HPDE6-E6E7 (cell line): ENCODE results near the gene CCDC146.
"Not testable (repeated sequence)": the region's sequence is repeated elsewhere in the genome, so short reads cannot be mapped to it uniquely, and the experiment has no call there.

Experiments
- DNase-seq: peaks from one replicate; pipeline ENCODE4 v3.0.0; 2011; ENCODE audit warnings: missing footprints; ENCODE audit errors: extremely low spot score

The CCDC146 gene

DNA sequence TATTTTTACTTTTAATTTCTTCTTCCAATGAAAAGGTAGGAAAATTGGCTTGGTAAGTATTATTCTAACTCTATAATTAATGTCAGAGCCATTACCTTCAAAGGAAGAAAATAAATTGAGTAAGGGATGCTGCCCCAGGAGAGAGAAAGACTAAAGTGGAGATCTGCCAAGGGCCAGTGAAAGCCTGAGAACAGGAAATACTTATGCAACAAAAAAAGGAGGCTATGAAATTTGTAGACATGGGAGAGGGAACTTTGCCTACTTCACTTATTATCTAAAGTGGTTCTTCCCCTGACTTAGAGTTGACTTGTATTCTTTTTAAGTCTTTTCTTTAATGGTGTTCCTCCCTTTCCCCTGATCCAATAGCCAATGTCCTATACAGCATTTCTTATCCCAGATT lies 29.8 kb downstream of the CCDC146 start:
- DNase-seq, result not testable (repeated sequence)

DNA sequence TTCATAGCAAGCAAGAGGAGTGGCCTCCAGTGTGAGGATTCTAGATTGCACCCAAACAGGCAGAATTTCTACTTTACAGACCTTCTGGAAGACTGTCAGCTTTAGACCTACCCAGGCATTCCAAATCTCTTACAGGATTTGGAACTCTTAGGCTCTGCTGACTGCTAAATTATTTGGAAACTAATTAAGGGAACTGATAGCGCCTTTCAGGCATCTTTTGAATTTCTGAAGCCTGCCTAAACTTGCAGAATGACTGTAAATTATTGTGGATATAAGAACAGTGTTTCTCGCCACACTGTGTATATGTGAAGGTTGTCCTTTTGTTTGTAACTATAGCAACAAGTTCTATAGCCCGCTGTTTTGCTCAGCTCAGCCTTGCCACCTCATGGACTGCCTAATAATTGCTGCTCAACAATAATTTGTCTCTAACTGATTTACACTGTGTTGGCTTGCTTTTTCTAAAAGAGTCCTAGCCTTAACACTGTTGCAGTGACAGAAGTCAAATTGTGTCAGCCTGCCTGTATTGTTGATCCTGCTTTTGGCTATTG lies 32.6 kb downstream of the CCDC146 start:
- not testable (repeated sequence) for DNase-seq

DNA sequence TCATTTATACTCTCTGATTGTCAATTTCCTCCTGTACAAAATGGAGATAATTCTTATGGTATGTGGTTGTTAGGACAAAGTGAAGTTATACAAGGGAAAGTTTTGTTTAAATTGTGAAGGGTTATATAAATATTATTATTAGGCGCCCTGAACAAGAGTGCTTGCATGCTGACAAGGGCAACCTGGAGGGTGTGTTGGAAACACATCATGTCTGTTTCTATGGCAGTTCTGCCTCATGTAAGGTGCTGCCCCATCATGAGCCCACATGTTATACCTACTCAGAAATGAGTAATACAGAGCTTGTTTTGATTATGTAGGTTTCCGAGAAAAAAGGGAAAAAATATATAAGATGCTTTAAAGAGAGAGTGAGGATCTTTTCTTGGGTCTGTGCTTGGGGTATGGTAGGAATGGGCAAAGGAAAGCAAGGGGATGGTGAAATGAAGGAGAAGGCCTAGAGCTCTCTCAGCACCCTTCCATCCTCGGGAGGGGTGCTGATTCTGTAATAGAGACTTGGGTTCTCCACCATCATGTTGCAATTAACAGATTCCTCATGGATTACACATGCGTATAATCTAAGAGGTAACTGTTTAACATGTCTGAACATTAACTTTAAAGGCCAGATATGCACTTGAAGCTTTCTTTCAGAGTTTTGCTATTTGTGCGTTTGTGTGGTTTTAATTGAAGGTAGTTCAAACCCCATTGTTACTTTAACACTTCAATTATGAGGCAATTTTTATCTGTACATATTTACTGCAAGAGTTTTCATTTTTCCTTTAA lies 33.4 kb downstream of the CCDC146 start:
- not testable (repeated sequence) for DNase-seq

- not testable (repeated sequence) for DNase-seq
Observed at GRCh38 chr7:77157034-77157433, 34.6 kb downstream of the CCDC146 start.

- DNase-seq, result no peak
Observed at GRCh38 chr7:77157446-77157845, 35.0 kb downstream of the CCDC146 start.

- not testable (repeated sequence) for DNase-seq
Observed at GRCh38 chr7:77171073-77171472, 48.7 kb downstream of the CCDC146 start.

DNA sequence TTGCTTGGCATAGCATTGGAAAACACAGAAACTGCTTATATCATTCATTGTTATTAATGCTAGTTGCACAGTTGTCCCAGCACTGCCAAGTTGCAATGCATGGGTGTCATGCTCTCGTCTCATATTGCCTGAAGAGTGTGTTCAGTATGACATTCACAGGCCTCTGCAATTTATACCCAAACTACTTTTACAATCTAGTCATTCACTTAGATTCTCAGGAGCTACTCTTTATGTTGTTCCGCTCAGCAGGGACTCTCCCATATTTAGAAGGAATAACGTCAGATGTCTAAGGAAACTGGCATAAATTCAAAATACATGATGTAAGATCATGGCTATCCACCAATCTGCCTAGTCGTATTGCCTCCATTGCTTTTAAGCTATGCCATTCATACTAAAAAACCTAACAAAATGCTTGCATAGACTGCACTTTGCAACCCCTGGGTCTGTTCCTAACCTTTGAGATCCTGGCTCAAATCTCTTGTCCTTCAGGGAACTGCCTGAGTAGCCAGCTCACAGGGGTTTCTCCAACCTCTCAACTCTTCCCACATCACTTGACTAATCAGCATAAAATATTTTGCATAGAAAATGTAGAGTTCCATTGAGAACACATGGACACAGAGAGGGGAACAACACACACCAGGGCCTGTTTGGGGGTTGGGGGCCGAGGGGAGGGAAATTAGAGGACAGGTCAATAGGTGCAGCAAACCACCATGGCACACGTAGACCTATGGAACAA lies 50.2 kb downstream of the CCDC146 start:
- DNase-seq, result not testable (repeated sequence)

DNA sequence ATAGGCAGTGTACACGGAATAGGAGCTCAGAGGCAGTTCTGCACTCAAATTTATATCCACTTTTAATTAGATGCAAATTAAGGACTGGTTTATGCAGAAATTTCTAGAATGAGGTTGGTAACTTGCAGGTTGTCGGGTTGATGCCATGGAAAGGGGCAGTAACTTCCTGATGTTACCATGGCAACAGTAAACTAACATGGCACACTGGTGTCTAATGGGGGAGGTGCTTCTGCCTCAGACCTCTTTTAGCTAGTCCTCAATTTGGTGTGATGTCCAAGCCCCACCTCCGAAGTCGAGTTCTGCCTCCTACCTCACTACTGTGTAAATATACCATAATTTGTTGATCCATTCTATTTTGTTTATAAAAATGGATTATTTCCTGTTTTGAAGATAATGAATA lies 52.0 kb downstream of the CCDC146 start:
- DNase-seq, result not testable (repeated sequence)

GRCh38 chr7:77175274-77175800 lies 52.9 kb downstream of the CCDC146 start:
- not testable (repeated sequence) for DNase-seq

GRCh38 chr7:77177321-77177904 lies 55.0 kb downstream of the CCDC146 start:
- not testable (repeated sequence) for DNase-seq

DNA sequence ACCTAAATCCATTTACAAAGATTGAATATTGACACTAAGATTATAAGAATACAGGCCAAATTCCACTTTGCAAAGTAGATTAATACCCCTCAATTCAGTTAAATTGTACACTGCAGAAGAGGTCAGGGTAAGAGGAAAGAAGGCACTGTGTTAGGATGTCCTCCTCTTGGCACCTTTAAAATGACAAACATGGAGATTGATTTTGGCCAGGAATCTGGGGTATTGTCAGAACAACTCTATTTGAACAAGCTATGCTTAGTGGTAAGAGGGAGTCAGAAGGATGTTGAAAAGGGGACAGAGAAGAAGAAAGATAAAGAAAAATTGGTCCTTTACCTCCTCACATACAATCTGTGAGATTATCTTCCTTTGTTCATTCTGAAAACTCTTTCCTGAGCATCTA lies 55.6 kb downstream of the CCDC146 start:
- DNase-seq, result not testable (repeated sequence)

DNA sequence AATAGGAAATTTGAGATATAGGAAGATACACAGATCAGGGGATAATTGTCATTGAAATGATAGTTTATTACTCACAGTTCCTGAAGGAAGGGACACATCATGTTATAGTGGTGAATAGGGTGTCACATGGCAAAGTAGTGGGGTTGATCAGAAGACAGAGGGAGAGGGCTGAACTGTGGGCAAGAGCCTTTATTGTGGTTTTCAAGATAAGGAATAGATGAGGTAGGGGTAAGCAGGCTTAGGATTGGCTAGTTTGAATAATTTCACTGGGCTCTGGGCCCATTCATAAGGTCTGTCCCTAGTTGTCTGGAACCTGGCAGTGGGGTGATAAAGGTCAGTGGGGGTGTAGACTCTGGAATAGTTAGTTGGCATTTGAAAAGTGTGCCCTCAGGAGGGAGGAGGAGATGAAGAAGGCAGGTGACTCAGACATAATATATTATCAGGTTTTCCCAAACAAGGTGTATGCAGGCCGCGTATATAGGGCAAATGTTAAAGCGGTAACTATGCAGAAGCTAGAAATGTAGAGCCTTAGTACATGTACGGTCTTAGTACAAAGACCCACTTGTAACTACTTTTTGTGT lies 58.7 kb downstream of the CCDC146 start:
- no peak for DNase-seq

- no peak for DNase-seq
Observed at GRCh38 chr7:77181734-77182133, 59.3 kb downstream of the CCDC146 start.

- DNase-seq, result no peak
Observed at GRCh38 chr7:77182261-77182660, 59.8 kb downstream of the CCDC146 start.

DNA sequence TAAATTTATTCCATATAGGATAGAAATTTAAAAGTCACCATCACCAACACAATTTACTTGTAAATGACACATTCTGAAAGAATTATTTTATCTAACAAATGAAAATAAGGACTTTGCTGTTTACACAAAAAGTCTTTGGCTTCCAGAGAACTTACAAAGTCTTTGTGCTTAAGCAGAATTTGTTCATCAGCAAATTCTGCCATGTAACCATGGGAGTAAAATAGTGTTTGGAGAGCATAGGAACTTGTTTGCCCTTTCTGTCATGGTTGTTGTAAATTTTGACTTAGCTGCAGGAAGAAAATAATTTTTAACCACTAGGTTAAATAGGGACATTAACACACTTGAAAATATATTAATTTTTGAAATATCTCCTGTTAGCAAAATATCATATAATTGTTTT lies 62.0 kb downstream of the CCDC146 start:
- no peak for DNase-seq

- DNase-seq, result no peak
Observed at GRCh38 chr7:77184990-77185389, 62.6 kb downstream of the CCDC146 start.

- DNase-seq, result no peak
Observed at GRCh38 chr7:77185866-77186265, 63.5 kb downstream of the CCDC146 start.

DNA sequence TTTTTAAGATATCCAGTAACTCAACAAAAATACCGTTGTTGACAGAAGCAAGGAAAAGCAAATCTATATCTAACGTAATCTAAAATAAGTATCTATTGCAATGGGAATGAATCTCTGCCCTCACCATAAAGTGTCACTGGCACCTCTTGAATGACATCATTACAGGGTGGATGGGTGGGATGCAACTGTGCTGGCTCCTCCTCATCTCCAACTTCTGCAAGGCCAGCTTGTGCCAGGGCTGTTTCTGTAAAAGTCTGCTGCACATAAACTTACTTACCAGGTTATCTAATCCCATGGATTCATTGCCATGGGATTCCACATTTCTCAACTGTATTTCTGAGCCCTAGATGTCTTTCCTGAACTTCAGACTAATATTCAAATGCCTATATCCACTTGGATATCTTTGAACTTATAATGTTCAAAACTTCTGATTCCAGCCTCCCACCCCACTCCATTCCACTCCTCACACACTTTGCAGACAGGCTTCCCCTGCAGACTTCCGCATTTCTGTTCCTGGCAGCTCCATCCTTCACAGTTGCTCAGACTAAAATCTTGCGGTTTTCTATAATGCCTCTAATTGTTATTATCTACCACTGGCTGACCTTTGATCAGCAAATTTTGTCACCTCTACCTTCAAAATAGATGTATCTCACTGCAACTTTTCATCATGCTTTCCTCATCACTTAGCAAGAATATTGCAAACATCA lies 66.5 kb downstream of the CCDC146 start:
- DNase-seq, result no peak

DNA sequence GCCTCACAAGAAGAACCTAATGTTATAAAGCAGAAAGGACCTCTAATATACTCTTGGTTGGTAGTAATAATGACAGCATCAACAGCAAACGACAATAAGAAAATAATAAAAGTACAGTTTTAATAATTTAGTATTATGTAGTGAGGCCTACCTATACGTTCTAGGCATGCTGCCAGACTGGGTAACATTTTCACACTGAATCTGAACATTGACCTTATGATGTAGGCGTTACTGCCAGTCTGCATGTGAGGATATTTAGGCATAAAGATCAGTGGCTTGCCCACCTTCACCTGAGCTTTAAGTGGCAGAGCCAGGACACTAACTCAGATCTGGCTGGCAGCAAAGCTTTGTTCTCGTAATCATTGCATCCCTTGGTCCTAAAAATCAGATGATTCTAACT lies 74.7 kb downstream of the CCDC146 start:
- DNase-seq, result no peak

DNA sequence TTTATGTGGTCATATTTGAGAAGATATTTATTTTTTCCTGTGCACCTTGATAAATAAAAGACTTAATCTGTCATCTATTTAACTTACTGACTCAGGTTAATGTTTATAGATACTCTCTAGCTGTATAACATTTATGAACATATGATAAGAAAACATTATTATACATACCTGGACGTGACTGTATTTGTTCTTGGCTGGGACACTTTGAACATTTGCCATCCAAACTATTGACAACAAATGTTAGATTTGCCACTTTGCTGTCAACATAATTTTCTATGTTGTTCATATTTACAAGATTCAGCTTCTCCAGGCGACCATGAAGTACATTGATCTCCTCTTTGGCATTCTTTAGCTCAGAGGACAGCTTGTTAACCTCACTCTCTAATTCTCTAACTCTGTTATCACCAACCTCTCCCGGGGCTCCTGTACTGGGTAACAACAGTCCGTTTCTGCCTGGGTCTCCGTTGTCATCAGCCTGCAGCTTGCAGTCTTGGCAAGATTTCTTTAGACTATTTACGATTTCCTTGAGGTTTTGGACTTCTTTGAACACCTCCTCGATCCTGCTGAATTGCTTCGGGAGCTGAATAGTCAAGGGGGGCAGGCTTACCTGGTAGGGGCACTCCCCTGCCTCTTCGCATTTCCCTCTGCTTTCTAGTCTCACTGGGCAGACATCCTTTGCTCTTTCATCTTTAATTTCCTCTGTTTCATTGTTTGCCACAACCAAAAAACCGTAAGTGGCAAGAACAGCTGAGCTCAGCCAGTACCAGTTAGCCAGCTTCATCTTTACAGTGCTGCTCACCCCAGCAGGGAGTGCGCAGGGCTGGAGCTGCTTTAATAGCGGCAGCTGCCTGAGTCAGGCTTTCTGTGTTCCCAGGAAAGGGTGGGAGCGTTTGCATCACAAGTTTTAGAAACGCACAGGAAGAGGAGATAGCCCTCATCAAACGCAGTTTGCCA lies 76.9 kb downstream of the CCDC146 start, which contains the start of gene FGL2:
Gene FGL2, minus strand, starts transcription at position 807 of the 954 bp plus-strand sequence. Its CDS starts 26 bp downstream, at position 781.
- no peak for DNase-seq
